ENCODE data around the gene AKR1C3. TPM values are rescaled to one million over a fixed set of nuclear protein-coding genes. Genes with fewer than 3 reads are reported as not detected.

Gene AKR1C3
- total RNA-seq, 1 donor from 2014 or later = 1.9 TPM

- no peak overlapping the region for H3K4me3 Mint-ChIP-seq
- H3K4me1 Mint-ChIP-seq = no peaks in the 10 kb centered on the region
- H3K27ac Mint-ChIP-seq = no peak overlapping the region
- no peaks in the 10 kb centered on the region for H3K27me3 Mint-ChIP-seq (ENCODE audit: low read depth)
- no peak for TF ChIP-seq CTCF (IDR thresholded peaks at IDR 0.05; ENCODE audit: unreplicated experiment)
- no peak for DNase-seq (ENCODE audit: low spot score in 2 of 2, unreplicated experiment in 2 of 2)
- peaks cover 49% of the 10 kb centered on the region for H3K9me3 Mint-ChIP-seq
- peaks cover 6% of the 10 kb centered on the region for H3K36me3 Mint-ChIP-seq
Observed at GRCh38 chr10:5088703-5089261, 5.4 kb upstream of the AKR1C3 start.

DNA sequence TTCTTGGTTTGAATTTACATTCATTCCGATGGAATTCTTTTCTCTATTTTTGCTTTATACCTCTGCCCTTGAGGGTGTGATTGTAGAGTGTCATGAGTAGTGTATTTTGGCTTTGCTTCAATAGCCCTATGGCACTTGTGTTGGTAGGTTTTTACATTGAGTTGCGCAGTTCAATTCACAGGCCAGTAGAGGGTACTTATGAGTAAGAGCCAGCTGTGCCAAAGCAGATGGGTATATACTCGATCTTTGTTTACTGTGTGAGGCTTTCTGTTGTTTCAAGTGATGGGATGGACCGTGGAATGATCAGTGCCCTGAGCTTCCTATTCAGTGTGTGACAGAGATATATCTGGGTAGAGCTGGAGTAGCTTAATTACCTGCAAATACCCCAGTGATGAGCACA lies 4.3 kb upstream of the AKR1C3 start:
- no peak for TF ChIP-seq CTCF (IDR thresholded peaks at IDR 0.05; ENCODE audit: unreplicated experiment)
- Mint-ChIP-seq H3K27ac (no peak overlapping the region), H3K4me3 (no peak overlapping the region), H3K36me3 (peaks cover 6% of the 10 kb centered on the region), H3K4me1 (peaks cover 2% of the 10 kb centered on the region), H3K9me3 (peaks cover 49% of the 10 kb centered on the region), H3K27me3 (ENCODE audit: low read depth) (no peaks in the 10 kb centered on the region)
- no peak for DNase-seq (ENCODE audit: low spot score in 2 of 2, unreplicated experiment in 2 of 2)

DNA sequence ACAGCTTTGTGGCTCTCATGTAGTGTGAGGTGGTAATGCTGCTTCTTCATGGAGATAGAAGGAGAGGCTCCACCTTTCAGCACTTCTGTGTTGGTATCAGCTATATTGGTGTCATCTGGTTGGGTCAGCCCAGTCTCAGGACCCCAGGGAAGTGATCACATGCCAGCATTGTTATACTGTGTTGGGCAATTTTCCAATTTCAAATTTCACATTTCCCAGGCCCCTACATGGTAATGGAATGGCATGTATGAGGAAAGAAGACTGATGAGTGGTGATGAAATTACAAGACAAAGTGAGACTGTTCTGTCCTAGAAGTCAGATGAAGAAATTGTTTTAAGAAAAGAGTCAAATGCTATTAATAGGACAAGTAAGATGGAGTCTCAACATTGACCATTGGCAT lies 3.7 kb upstream of the AKR1C3 start:
- H3K36me3 Mint-ChIP-seq = peaks cover 6% of the 10 kb centered on the region
- no peak overlapping the region for H3K27ac Mint-ChIP-seq
- TF ChIP-seq CTCF (IDR thresholded peaks at IDR 0.05; ENCODE audit: unreplicated experiment) = no peak
- peaks cover 49% of the 10 kb centered on the region for H3K9me3 Mint-ChIP-seq
- peaks cover 2% of the 10 kb centered on the region for H3K4me1 Mint-ChIP-seq
- H3K4me3 Mint-ChIP-seq = no peak overlapping the region
- no peak for DNase-seq (ENCODE audit: low spot score in 2 of 2, unreplicated experiment in 2 of 2)
- H3K27me3 Mint-ChIP-seq (ENCODE audit: low read depth) = no peaks in the 10 kb centered on the region

DNA sequence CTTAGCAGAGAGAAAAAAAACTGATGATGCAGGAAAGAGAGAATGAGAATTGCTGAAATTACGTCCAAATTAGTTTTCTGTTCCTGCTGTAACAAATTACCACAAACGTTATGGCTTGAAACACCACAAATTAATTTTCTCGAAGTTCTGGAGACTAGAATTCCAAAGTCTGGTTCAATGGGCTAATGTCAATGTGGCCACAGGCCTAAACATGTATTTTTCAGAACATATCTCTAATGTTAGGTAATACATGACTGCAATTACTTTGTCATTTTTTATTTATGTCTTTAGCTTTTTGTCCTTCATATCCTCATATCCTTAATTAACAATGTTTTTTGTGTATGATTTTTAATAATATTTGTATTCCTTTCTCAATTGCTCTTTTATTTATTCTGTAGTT lies 3.0 kb upstream of the AKR1C3 start:
- Mint-ChIP-seq H3K4me1 (peaks cover 2% of the 10 kb centered on the region), H3K27ac (no peak overlapping the region), H3K4me3 (no peak overlapping the region), H3K27me3 (ENCODE audit: low read depth) (no peaks in the 10 kb centered on the region), H3K36me3 (peaks cover 6% of the 10 kb centered on the region), H3K9me3 (peaks cover 42% of the 10 kb centered on the region)
- no peak for DNase-seq (ENCODE audit: low spot score in 2 of 2, unreplicated experiment in 2 of 2)
- no peak for TF ChIP-seq CTCF (IDR thresholded peaks at IDR 0.05; ENCODE audit: unreplicated experiment)

GRCh38 chr10:5092375-5092774 lies 1.8 kb upstream of the AKR1C3 start:
- no peaks in the 10 kb centered on the region for H3K27me3 Mint-ChIP-seq (ENCODE audit: low read depth)
- H3K4me3 Mint-ChIP-seq = no peak overlapping the region
- no peak for TF ChIP-seq CTCF (IDR thresholded peaks at IDR 0.05; ENCODE audit: unreplicated experiment)
- no peak for DNase-seq (ENCODE audit: low spot score in 2 of 2, unreplicated experiment in 2 of 2)
- no peak overlapping the region for H3K27ac Mint-ChIP-seq
- H3K36me3 Mint-ChIP-seq = peaks cover 6% of the 10 kb centered on the region
- H3K4me1 Mint-ChIP-seq = peaks cover 2% of the 10 kb centered on the region
- peaks cover 48% of the 10 kb centered on the region for H3K9me3 Mint-ChIP-seq
